WI38 (cell line): ENCODE data around the gene NBDY.
"Not testable (repeated sequence)": the region's sequence is repeated elsewhere in the genome, so short reads cannot be mapped to it uniquely, and the experiment has no call there.

ENCODE experiments used
- H3K4me3 ChIP-seq: 2 replicates; pipeline ENCODE4 v1.5.1; 2011; ENCODE audit warnings: low read depth, mild to moderate bottlenecking, control low read depth, low read length
- CTCF ChIP-seq: IDR thresholded peaks from 2 replicates; pipeline ENCODE4 v1.5.1; 2012; ENCODE audit warnings: low read depth, mild to moderate bottlenecking, control low read depth, low read length

Gene NBDY

GRCh38 chrX:56759736-56760409 is 30.8 kb downstream of the NBDY start:
- no peak for TF ChIP-seq CTCF
- no peak overlapping the region for H3K4me3 ChIP-seq

GRCh38 chrX:56760410-56761124 is 31.5 kb downstream of the NBDY start:
- H3K4me3 ChIP-seq: not testable (repeated sequence)

- H3K4me3 ChIP-seq: no peak overlapping the region
- TF ChIP-seq CTCF: no peak
Measured at GRCh38 chrX:56761167-56761566, 32.1 kb downstream of the NBDY start.

GRCh38 chrX:56762220-56762619 is 33.2 kb downstream of the NBDY start:
- no peak overlapping the region for H3K4me3 ChIP-seq
- TF ChIP-seq CTCF: no peak

GRCh38 chrX:56762707-56763555 is 33.9 kb downstream of the NBDY start:
- no peak overlapping the region for H3K4me3 ChIP-seq
- no peak for TF ChIP-seq CTCF

- 0 out of 2 replicates have a peak, but pooled peaks have one; percentile 7 for TF ChIP-seq CTCF
- H3K4me3 ChIP-seq: peak overlapping the region; percentile 61
Measured at GRCh38 chrX:56763556-56764152, 34.6 kb downstream of the NBDY start.

GRCh38 chrX:56764153-56764974 is 35.3 kb downstream of the NBDY start:
- peak overlapping the region; percentile 61 for H3K4me3 ChIP-seq

More at GRCh38 chrX:56764153-56764974, 35.3 kb downstream of the NBDY start:
- peak; percentile 41 for TF ChIP-seq CTCF
